Skeletal muscle tissue (tissue), 4 donors: Measurements from ENCODE around the gene DARS1. TPM values are rescaled to one million over a fixed set of nuclear protein-coding genes. Genes with fewer than 3 reads are reported as not detected.

Experiments used
- H3K27ac ChIP-seq: one replicate; pipeline ENCODE4 v1.7.0; 2013; ENCODE audit warnings: mild to moderate bottlenecking, low read depth, low read length, inconsistent platforms
- H3K27me3 ChIP-seq, 3 donors: one replicate each; pipeline ENCODE4 v1.7.0; 2013; ENCODE audit warnings: low read length in 3 of 3; ENCODE audit not compliant: control insufficient read depth in 3 of 3, insufficient read depth in 3 of 3
- H3K36me3 ChIP-seq, 3 donors: one replicate each; pipeline ENCODE4 v1.7.0; 2013; ENCODE audit warnings: low read length in 3 of 3; ENCODE audit not compliant: control insufficient read depth in 3 of 3, insufficient read depth in 3 of 3
- H3K4me1 ChIP-seq, 3 donors: one replicate each; pipeline ENCODE4 v1.7.0; 2013; ENCODE audit warnings: low read length in 3 of 3, mild to moderate bottlenecking in 3 of 3; ENCODE audit not compliant: control insufficient read depth in 3 of 3, insufficient read depth in 3 of 3
- H3K4me3 ChIP-seq, 3 donors: one replicate each; pipeline ENCODE4 v1.7.0; 2013; ENCODE audit warnings: low read length in 3 of 3
- H3K9ac ChIP-seq, 3 donors: one replicate each; pipeline ENCODE4 v1.7.0; 2013; ENCODE audit warnings: low read length in 3 of 3, mild to moderate bottlenecking in 3 of 3, moderate library complexity in 2 of 3, low read depth in 1 of 3
- H3K9me3 ChIP-seq, 3 donors: one replicate each; pipeline ENCODE4 v1.7.0; 2013; ENCODE audit warnings: low read length in 3 of 3; ENCODE audit not compliant: control insufficient read depth in 3 of 3
- total RNA-seq: library from RNA; depleted of rRNA; stranded (reverse); fragments of >200 nt; gene quantifications from one replicate; pipeline ENCODE4 v1.2.3, GENCODE V29; 2014
- donor health status: Osteomylitis.

The DARS1 gene
- total RNA-seq, 1 donor from 2014 or later, result 85.6 TPM

DNA sequence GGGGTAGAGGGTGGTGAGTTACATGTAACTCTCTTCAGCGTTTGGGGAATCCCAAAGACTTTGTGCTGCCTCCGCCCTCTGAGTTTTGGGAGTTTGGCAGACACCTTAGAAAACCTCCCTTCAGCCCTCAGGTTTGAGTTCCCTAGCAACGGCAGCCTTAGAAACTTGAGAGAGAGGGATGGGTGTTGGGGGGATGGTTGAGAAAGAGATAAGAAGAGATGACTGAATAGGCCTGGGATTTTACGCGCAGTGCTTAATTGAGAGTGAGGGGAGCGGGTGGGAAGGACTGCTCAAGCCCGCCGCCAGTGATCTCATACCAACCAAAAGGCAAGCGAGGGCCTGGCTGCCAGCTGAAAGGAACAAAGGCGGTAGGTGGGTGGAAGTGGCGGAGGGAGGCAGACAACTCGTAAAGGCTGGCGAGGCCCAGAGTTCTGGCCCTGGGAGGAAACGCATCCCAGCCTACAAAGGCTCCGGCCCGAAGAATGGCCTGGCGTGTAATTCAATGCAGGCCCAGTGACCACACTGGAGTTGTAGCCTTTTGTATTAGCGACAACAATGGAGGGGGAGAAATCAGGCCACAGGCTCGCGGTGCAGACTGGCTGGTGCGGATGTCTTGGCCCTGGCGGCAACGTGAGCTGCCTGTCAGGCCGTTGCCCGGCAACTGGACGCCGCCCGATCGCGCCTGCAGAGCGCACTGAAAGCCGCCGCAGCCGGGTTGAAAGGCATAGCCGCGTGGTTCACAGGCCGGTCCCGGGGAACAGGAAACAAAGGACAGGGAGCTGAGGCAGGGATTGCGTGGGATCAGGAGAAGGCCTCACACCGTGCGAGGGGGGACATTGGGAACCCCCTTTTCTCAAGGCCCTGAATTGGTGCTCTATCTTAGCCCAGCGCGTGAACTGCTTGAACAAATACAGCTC, 39.9 kb upstream of the DARS1 start:
- H3K27ac ChIP-seq, result no peak overlapping the region
- H3K4me1 ChIP-seq, result peaks cover 6 to 10% (median 8%) of the 10 kb centered on the region in 3 donors
- H3K27me3 ChIP-seq, result no peaks in the 10 kb centered on the region
- no peaks in the 10 kb centered on the region for H3K36me3 ChIP-seq
- H3K9me3 ChIP-seq, result no peaks in the 10 kb centered on the region
- peak overlapping the region; percentile 5 to 42 (median 35) for H3K9ac ChIP-seq
- H3K4me3 ChIP-seq, result peak overlapping the region; percentile 37 to 54 (median 45)

DNA sequence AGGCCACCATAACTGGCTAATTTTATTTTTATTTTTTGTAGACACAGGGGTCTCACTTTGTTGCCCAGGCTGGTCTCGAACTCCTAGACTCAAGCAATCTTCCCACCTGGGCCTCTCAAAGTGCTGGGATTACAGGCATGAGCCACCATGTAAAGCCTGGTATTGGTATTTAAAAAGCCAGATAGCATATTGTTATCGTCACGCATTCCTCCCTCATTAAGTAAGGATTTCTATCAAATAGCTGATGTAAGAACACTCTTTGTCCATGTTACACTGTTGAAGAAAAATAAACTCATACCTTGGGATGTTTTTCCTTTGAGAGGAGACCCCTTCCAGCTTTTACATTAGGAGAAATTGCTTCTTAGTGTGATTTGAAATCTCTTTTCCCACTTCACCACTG, 39.2 kb upstream of the DARS1 start:
- Histone ChIP-seq H3K36me3 (no peaks in the 10 kb centered on the region), H3K4me3 (no peak overlapping the region), H3K9ac (no peak overlapping the region), H3K27ac (no peak overlapping the region), H3K9me3 (no peaks in the 10 kb centered on the region), H3K4me1 (peaks cover 12 to 16% (median 14%) of the 10 kb centered on the region in 3 donors), H3K27me3 (no peaks in the 10 kb centered on the region)

DNA sequence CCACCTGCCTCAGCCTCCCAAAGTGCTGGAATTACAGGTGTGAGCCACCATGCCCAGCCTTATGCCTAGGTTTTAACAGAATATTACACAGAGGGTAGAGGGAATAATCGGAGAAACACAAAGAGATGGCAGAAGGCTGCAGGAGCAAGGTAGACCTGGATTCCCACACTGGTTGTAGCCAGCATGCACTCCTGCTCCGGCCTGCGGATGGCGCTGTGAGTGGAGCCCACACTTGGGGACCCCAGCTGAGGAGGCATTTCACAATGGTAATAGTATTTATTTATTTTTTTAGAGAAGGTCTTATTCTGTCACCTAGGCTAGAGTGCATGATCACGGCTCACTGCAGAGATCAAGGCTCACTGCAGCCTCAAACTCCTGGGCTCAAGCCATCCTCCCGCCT, 38.8 kb upstream of the DARS1 start:
- Histone ChIP-seq H3K36me3 (no peaks in the 10 kb centered on the region), H3K9ac (no peak overlapping the region), H3K27me3 (no peaks in the 10 kb centered on the region), H3K4me1 (peaks cover 14 to 19% (median 14%) of the 10 kb centered on the region in 3 donors), H3K27ac (no peak overlapping the region), H3K9me3 (no peaks in the 10 kb centered on the region), H3K4me3 (no peak overlapping the region)

DNA sequence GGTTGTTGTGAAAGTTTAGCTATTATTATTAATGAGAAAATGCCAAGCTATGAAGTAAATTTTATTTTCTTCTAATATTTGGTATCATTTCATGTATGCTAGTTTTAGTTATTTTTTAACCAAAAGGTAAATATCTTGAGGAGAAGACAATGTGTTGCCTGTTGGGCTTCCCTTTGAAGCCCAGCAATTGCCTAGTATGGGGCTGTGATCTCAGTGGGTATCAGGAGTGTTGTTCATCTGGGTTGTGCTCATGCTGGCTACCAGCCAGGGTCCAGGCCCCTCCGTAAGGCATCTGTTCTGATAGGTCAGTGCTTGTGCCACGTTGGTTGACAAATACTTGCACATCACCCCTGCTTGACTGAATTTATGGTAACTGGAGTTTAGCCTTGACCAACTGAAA, 38.0 kb upstream of the DARS1 start:
- H3K4me3 ChIP-seq, result no peak overlapping the region

DNA sequence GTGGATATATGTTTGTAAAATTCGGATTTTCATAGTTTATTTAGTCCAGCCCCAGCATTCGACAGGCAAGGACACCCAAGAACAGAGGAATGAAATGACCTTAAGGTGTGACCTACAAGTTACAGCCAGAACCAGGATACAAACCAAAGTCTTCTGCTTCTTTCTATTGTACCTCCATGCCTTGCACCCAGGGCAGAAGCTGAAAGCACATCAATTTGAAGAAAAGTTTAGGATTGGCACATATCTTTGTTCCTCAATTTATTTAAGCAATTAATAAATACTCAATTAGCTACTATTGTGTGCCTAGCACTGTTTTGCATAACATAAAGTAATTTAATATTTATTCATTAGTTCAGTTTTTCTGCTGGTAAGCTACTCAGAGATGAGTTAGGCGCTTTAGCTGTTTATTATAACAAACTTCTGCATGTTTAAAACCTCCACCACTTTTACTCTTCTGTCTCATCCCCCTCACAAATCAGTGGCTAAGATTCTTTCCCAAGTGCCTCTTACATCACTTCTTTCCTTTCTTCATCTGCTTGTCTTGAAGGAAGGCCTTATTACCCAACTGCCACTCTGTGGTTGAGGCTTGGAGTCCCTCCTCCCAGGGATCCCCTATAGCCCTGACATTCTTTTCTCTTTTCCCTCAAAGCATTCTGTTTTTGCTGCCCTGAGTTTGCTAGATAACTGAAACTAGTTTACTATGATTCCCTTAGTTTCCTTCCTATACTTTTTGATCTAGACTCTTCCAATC, 37.1 kb upstream of the DARS1 start:
- Histone ChIP-seq H3K36me3 (no peaks in the 10 kb centered on the region), H3K9me3 (no peaks in the 10 kb centered on the region), H3K4me3 (no peak overlapping the region), H3K27ac (no peak overlapping the region), H3K9ac (no peak overlapping the region), H3K4me1 (peaks cover 14 to 19% (median 14%) of the 10 kb centered on the region in 3 donors), H3K27me3 (no peaks in the 10 kb centered on the region)

More for the DNA sequence above, 38.0 kb upstream of the DARS1 start:
- H3K4me1 ChIP-seq, result peaks cover 14 to 19% (median 14%) of the 10 kb centered on the region in 3 donors
- no peaks in the 10 kb centered on the region for H3K27me3 ChIP-seq
- H3K9me3 ChIP-seq, result no peaks in the 10 kb centered on the region
- H3K9ac ChIP-seq, result no peak overlapping the region
- H3K27ac ChIP-seq, result no peak overlapping the region
- H3K36me3 ChIP-seq, result no peaks in the 10 kb centered on the region

DNA sequence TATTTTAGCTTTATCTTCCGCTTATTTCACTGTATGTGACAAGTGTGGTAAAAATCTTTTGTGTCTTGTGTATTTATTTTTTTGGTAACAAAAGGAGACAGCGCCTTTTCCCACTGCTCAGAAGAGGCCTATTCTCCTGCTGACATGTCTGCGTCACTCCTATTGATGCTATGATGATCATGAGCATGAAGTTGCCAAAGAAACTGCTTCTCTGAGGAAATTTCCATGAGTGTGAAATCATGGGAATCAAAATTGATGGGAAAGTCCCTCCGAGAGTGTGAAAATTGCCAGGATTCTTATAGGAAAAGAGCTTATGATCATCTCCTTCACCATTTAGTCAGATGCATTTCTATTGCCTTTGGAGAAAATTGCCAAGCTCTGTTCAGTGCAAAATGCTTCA, 36.5 kb upstream of the DARS1 start:
- Histone ChIP-seq H3K9ac (no peak overlapping the region), H3K27ac (no peak overlapping the region), H3K36me3 (no peaks in the 10 kb centered on the region), H3K9me3 (no peaks in the 10 kb centered on the region), H3K4me1 (peaks cover 14 to 19% (median 14%) of the 10 kb centered on the region in 3 donors), H3K27me3 (no peaks in the 10 kb centered on the region), H3K4me3 (no peak overlapping the region)

DNA sequence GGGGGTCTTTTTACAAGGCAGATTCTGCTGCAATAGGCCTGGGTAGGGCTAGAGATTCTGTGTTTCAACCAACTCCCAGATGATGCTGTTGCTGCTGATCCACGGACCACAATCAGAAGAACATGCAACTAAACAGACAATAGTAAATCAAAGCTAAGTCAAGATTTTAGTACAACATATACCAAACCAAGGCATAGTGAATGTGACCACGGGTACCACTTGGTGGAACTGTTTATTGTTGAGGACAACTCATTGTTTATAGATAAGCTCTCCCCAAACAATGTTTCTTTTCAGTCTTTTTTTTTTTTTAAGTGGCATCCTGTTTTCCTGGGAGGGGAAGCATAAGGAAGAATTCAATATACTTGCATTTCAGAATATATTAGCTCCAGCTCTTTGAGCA, 36.0 kb upstream of the DARS1 start:
- Histone ChIP-seq H3K27me3 (no peaks in the 10 kb centered on the region), H3K9me3 (no peaks in the 10 kb centered on the region), H3K4me1 (peaks cover 14 to 19% (median 14%) of the 10 kb centered on the region in 3 donors), H3K9ac (no peak overlapping the region), H3K36me3 (no peaks in the 10 kb centered on the region), H3K27ac (no peak overlapping the region), H3K4me3 (no peak overlapping the region)

DNA sequence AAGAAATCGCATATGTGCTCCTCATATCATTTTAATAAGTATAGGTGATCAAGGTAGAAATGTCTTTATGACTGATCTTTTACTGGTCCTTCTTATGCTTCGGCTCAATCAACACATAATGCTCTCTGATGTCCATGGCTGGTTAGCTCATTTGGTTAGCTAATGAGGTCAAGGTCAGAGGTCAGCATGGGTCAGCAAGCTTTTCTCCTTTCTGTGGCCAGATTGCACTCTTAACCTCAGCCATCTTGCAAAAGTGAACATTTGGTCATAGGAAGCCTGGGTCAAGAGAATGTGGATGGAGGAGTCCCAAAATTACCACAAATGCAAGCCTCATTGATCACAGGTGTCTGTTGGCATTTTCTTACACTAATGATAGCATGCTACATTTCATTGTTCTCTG, 35.4 kb upstream of the DARS1 start:
- peaks cover 11 to 18% (median 14%) of the 10 kb centered on the region in 3 donors for H3K4me1 ChIP-seq

DNA sequence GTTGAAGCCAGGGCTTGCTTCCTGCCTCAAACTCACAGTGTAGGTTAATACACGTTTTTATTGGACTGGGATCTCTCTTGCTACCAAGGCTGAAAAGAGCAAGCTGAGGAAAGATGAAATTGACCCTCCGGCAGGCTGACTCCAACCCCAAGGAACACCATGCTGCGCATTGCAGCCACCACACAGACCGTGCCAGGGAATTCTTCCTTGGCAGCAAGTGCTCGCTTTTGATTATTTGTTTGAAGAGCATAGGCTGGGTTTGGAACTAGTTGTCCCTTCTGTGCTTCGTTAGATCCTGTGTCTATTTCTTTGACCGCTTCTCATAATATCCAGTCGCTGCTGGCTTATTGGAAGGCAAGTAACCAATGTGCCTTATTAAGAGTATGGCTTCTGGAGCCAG, 34.4 kb upstream of the DARS1 start:
- Histone ChIP-seq H3K4me3 (peak overlapping the region in 2 of 3 donors; percentile 33 to 47), H3K36me3 (no peaks in the 10 kb centered on the region), H3K9ac (peak overlapping the region in 1 of 3 donors; percentile 40), H3K27me3 (no peaks in the 10 kb centered on the region), H3K9me3 (no peaks in the 10 kb centered on the region), H3K27ac (no peak overlapping the region), H3K4me1 (peaks cover 7 to 9% (median 8%) of the 10 kb centered on the region in 3 donors)

More for the DNA sequence above, 35.4 kb upstream of the DARS1 start:
- Histone ChIP-seq H3K4me3 (no peak overlapping the region), H3K9ac (no peak overlapping the region), H3K27me3 (no peaks in the 10 kb centered on the region), H3K9me3 (no peaks in the 10 kb centered on the region), H3K36me3 (no peaks in the 10 kb centered on the region), H3K27ac (no peak overlapping the region)

DNA sequence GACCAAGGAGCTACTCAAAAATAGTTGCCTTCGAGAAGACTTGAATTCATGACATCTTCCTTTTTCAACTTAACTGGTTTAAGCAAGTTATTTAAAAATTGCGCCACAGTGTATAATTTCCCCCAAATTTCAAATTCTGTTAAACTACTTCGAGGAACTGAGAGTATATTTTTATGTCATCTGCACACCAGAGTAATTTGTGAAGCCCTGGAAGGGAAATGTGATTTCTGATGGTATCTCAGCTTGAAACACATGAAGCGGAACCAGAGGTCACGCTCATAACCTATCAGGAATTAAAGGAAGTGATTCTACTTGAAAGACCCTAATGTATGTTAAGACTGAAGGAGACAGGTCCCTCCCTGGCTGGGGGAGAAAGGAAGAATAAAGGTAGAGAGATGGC, 33.9 kb upstream of the DARS1 start:
- Histone ChIP-seq H3K9me3 (no peaks in the 10 kb centered on the region), H3K4me3 (no peak overlapping the region), H3K27me3 (no peaks in the 10 kb centered on the region), H3K36me3 (no peaks in the 10 kb centered on the region), H3K27ac (no peak overlapping the region), H3K9ac (no peak overlapping the region), H3K4me1 (peaks cover 8 to 12% (median 9%) of the 10 kb centered on the region in 3 donors)
